HG03571 (cell line): Measurements from ENCODE around the gene SUCLG1.
"Not testable (repeated sequence)": the region's sequence is repeated elsewhere in the genome, so short reads cannot be mapped to it uniquely, and the experiment has no call there.

Experiments used
- ATAC-seq: cut with Tn5 transposase; IDR thresholded peaks from one replicate; pipeline ENCODE4 v1.9.1; 2021; ENCODE audit not compliant: unreplicated experiment

The SUCLG1 gene

DNA sequence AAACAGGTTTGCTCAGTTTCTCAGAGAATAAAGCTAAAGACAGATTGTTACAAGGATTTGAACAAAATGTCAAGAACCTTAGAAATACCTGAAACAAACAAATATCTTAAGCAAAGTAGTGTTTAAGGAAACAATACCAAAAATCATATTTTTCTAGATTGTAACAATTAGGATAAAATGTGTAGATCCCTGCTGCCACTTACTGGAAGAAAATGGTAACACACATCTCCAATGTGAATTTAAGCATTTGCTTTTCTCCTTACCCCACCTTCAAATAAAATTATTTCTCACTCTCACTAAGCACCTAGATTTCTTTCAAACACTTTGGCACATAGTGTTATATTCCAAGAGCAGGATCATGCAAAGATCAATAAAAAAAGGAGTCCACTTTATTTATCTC, 34.9 kb downstream of the SUCLG1 start:
- no peak for ATAC-seq

DNA sequence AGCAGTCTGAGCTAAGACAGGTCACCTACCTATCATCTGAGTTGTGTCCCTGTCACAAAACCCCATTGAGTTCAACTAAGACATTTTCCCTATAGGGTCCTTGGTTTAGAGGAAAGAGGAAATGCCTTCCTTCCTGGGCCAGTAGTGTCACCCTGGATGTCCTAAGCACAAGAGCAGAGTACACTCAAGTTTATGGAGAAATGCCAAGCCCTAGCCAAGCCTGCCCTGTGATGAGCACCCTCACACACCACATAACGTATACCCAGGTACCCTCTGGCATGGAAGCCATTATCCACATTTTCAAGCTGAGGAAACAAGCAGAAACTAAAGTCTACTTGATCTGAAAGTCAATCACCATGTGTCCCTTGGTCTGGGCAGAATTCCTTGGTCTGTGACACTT, 37.3 kb downstream of the SUCLG1 start:
- no peak for ATAC-seq

DNA sequence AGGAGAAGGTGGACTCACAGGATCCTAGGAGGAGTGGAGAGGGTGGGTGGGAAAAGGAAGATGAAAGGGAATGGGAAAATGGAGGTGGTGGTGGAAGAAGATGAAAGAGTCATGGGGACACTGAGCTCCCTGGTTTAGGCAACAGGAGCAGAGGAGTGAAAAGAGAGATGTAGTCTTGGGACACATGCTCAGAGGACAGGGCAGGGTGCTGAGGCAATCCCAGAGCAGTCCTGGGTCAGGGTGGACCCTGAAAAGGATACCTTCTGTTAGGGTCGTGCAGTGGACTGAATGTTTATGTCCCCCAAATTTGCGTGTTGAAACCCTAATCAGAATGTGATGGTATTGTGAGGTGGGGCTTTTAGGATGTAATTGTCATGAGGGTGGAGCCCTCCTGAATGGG, 37.9 kb downstream of the SUCLG1 start:
- ATAC-seq: no peak

DNA sequence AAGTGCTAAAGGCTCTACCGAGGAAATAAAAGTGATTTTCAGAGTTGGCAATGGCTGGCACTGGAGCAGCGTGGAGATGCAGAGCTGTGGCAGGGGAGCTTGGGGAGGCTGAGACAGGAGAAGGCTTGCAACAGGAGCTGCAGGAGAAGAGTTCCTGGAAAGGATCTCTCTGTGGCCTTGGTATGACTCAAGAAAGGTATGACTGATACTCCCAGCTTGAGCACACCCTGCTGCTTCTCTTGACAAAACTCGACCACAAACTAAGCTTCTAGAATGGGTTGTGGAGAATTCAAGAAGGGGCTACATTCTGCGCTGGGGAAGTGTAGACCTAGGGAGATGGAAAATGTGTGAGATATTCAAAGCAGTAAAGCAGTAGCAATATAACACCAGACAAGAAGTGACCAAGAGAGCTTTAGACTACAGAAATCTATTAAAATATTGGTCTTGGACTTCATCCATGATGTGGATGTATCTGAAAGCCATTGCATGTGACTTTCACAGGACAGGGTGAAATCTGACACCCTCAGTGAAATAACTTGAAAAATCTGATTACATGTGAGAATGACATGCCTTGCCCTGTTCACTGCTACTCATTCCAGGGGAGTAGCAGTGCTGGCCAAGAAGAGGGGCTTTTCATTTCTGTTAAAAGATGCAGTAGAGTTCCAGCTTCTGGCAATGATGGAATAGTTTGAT, 41.5 kb downstream of the SUCLG1 start:
- ATAC-seq: no peak

DNA sequence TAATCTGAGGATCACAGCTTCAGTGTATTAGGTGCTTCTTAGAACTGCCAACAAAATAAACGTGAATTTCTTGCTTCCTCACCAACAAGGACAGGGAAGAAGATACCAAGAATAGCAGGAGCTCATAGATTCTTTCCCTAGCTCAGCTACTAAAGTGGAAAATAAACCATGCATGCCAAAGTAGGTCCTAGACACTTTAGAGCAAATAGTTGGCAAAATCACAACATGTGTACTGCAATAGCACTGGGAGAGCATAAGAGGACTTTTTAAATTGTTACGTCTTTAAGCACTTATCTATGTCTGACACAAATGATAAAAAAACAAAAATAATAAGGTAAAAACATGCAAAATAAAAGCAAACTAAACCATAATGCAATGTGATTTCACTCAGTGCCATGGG, 49.5 kb downstream of the SUCLG1 start:
- no peak for ATAC-seq

DNA sequence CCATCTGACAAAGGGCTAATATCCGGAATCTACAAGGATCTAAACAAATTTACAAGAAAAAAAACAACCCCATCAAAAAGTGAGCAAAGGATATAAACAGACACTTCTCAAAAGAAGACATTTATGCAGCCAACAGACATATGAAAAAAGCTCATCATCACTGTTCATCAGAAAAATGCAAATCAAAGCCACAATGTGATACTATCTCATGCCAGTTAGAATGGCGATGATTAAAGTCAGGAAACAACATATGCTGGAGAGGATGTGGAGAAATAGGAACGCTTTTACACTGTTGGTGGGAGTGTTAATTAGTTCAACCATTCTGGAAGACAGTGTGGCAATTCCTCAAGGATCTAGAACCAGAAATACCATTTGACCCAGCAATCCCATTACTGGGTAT, 57.0 kb downstream of the SUCLG1 start:
- ATAC-seq: not testable (repeated sequence)

DNA sequence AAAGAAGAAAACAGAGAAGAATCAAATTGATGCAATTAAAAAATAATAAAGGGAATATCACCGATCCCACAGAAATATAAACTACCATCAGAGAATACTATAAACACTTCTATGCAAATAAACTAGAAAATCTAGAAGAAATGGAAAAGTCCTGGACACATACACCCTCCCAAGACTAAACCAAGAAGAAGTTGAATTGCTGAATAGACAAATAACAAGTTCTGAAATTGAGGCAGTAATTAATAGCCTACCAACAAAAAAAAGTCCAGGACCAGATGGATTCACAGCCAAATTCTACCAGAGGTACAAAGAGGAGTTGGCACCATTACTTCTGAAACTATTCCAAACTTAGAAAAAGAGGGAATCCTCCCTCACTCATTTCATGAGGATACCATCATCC, 59.2 kb downstream of the SUCLG1 start:
- ATAC-seq: not testable (repeated sequence)

DNA sequence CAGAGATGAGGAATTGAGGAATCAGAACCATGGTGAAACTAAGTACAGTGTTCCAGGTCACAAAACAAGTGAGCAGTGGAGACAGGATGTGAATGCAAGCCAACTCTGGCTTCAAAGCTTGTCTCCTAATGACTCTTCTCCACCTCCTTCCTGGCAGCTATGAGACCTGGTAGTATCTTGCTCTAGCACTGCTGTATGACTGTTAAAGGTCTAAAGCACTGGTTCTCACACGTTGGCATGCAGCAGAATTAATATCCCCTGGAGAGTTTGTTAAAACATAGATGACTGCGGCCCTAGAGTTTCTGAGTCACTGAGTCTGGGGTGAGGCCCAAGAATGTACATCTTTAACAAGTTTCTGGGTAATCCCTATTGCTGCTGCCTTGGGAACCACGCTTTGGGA, 63.3 kb downstream of the SUCLG1 start:
- no peak for ATAC-seq

DNA sequence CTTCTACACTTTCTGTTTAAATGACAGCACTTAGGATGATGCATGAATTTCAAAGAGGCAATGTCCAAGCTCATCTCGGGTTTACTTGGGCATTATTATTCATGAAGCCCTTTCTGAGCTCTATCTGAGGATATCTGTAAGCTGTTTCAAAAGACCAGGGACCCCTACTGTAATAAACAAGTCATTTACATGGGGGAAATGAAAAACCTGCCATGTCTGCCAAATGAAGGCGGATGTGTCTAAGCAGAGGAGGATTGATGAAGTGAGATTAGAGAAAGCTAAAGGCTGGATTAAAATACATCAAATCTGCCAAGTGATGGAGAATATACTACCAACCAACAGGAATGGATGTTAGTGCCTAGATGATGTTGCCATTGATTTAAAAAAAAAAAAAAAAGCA, 64.5 kb downstream of the SUCLG1 start:
- no peak for ATAC-seq

DNA sequence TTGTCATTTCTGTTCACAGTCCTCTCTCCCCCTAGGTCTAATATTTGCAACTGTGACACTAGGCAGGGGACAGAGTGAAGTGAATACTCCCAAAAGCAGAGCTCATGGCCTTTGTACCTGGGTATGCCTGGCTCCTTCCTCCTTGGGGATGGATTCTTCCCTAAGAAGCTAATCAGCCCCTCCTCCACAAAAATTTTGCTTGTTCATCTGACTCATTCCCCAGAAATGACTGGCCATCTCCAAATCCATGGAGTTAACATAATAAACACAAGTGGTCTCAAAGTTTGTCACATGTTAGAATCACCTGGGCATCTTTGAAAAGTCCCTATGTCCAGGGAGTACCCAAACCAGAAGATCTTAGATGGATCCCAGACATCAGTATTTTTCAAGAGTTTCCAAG, 65.3 kb downstream of the SUCLG1 start:
- ATAC-seq: no peak

DNA sequence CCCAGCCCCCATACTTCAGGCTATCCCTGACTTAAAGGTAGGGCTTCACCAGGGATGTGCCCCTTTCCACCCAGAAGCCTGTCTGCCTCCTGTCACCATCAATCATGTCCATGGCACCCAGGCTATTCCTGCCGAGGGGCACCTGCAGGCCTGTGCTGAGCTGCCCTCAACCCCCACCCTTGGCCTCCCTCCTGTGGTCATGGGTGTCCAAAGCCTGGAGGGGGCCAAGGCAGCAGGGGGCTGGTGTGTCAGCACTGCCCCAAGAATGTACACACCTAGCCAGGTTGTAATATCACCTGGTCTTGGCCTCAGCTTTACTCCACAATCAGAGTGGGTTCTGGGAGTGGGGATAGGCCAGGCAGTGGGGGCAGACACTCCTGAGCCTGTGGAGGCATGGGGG, 69.3 kb downstream of the SUCLG1 start:
- ATAC-seq: no peak

DNA sequence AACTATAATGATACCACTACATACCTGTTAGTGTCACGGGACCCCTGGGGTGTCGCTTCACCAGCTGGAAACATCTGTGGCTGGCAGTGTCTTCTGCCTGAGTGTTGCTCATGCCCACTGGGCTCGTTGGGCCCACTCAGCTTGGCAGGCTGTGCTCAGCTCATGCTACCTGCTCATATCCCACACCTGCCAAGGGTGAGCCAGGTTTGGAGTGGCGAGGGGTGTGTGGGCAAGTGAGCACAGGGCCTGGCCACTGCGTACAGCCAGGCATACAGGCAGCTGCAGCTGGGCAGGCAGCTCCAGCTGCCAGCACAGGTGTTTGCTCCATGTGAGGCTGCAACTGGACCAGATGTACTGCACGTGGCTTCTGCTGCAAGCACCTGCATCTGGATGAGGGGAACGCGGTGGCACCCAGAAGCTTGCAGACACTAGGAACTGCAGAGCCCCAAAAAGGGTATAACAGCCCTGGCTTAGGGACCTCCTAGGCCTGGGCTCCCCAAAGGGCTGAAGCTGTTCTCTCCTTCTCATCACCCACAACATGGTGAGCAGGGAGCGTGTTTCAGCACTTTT, 70.1 kb downstream of the SUCLG1 start:
- no peak for ATAC-seq

DNA sequence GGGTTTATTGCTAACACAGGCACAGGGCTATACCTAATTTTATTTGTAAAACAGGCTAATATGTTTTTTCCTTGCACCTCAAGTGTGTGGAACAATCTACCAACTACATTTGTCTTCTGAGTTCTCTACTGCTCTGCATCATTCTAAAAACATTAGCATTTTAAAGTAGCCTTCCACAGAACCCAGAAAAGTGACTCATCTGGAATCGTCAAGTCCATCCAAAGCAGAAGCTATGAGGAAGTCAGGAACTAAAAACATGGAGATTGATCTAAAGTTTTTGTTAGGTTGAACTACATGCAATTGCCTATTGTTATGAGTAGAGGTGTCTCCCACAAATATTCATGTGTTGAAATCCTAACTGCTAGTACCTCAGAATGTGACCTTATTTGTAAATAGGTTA, 70.9 kb downstream of the SUCLG1 start:
- no peak for ATAC-seq

DNA sequence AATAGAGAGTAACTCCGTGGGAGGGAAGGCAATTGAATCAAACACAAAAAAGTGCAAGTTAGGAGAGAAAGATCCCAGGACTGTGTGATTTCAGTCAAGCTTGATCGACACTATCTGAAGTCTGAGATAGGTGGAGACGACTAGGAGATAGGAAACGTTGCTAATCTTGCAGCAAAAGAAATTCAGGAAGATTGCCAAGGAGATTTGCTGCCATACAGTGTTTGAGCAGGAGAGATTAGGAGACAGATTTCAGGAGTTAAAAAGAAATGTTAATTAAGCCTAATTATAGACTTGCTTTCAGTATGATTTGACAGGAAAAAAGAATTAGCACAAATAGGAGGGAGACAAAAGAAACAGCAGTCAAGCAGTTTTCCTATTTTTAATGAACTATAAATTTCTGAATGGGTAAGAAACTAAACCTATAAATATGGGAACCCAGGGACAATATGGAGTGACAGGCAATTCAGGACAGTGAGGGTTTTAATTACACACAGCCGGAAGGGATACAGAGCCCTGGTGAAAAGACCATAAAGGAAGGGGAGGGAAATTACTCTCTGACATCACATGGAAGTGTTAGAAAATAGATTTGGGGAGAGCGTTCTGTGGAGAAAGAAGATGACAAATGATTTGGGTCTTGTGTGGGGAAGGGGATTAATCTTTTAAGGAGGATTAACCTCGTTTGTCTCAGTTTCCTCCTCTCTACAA, 72.6 kb downstream of the SUCLG1 start:
- no peak for ATAC-seq

DNA sequence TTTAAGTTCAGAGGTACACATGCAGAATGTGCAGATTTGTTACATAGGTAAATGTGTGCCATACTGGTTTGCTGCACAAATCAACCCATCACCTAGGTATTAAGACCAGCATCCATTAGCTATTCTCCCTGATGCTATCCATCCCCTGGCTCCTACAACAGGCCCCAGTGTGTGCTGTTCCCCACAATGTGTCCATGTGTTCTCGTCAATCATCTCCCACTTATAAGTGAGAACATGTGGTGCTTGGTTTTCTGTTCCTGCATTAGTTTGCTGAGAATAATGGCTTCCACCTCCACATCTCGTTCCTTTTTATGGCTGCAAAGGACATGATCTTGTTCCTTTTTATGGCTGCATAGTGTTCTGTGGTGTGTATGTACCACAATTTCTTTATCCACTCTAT, 75.8 kb downstream of the SUCLG1 start:
- ATAC-seq: no peak

DNA sequence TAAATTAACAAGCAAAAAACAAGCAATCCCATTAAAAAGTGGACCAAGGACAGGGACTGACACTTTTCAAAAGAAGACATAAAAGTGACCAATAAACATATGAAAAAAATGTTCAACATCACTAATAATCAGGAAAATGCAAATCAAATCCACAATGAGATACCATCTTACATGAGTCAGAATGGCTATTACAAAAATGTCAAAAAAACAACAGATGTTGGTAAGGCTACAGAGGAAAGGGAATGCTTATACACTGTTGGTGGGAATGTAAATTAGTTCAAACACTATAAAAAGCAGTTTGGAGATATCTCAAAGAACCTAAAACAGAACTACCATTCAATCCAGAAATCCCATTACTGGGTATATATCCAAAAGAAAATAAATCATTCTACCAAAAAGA, 78.2 kb downstream of the SUCLG1 start:
- no peak for ATAC-seq

DNA sequence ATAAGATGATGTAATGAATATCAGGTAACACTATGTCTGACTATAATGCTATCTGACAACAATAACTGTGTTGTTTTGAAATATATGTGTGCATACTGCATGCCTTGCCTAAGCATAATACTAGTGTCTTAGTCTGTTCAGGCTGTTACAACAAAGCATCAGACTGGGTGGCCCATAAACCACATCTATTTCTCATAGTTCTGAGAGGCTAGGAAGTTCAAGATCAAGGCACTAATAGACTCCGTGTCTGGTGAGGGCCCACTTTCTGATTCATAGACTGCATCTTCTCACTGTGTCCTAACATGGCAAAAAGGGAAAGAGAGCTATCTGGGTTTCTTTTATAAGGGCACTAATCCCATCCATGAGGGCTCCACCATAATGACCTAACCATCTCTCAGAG, 80.1 kb downstream of the SUCLG1 start:
- ATAC-seq: no peak

DNA sequence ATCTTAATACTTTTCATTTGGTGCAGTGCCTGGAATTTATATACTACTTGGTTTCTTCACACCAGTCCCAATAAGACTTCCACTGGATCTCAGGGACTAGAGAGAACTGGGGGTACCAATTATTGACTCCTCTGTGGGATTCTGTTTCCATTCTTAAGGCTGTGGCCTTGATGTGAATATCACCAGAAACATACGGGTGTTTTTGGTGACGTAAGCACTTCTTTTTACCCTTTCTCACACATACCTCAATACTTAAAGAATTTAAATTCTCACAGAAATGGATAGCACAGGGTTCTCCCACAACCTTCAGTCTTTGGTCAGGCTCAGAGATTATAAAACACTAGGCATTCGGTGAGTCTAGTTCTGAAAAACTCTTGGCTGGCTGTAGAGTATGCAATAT, 84.1 kb downstream of the SUCLG1 start:
- no peak for ATAC-seq

DNA sequence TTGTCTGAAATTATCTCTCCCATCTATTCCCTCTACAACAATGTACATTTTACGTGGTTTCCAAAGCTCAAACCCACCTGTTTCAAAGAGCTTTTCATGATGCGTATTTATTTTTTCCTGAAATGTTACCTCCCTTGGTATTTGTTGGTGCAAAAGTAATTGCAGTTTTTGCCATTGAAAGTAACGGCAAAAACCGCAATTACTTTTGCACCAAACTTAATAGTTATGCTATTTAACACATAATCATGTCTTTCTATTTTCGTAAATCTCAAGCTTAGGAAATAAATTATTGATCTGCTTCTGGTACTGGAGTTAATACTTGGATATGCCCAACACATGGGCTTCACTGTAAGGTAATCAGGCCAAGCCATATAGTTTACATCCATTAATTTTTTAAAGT, 85.2 kb downstream of the SUCLG1 start:
- ATAC-seq: no peak
